Measurements from ENCODE around the gene ADAM17.

DNA sequence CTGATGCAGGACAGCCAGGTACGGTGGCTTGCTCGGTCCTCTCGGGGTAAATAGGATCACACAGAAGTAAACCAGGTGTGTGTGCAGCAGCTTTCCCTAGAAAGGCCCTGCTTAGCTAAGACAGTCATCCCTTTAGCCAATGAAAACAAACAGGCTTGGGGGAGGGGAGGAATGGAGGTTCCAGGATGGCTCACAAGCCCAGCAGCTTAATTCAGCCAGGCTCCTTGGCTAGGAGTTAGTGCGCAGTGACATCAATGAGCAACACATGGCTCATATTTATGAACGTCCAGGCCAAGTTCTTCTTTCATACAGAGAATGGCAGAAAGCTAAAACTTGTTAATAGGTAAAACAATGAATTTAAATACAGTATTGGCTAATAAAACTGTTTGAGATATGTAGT, 71.1 kb downstream of the ADAM17 start:
- TF ChIP-seq, protein P1, sequence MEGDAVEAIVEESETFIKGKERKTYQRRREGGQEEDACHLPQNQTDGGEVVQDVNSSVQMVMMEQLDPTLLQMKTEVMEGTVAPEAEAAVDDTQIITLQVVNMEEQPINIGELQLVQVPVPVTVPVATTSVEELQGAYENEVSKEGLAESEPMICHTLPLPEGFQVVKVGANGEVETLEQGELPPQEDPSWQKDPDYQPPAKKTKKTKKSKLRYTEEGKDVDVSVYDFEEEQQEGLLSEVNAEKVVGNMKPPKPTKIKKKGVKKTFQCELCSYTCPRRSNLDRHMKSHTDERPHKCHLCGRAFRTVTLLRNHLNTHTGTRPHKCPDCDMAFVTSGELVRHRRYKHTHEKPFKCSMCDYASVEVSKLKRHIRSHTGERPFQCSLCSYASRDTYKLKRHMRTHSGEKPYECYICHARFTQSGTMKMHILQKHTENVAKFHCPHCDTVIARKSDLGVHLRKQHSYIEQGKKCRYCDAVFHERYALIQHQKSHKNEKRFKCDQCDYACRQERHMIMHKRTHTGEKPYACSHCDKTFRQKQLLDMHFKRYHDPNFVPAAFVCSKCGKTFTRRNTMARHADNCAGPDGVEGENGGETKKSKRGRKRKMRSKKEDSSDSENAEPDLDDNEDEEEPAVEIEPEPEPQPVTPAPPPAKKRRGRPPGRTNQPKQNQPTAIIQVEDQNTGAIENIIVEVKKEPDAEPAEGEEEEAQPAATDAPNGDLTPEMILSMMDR (conservative IDR thresholded peaks at IDR 0.05 in 1 of 2, IDR thresholded peaks at IDR 0.05 in 1 of 2; ENCODE audit: low read depth in 1 of 2, low read length in 2 of 2), result no peak
- no peak for TF ChIP-seq EZH2 (IDR thresholded peaks at IDR 0.05; ENCODE audit: low read length, missing control alignments)

Data from fibroblast of lung (primary cell).